Adipocyte (in vitro differentiated cells): ENCODE data around the gene ZNF672.
A peak's percentile ranks its signal among the peaks of the same experiment; 100 is the strongest.
"Not testable (repeated sequence)": the region's sequence is repeated elsewhere in the genome, so short reads cannot be mapped to it uniquely, and the experiment has no call there.

Experiments used
- DNase-seq: peaks from one replicate; pipeline ENCODE4 v3.0.0-alpha.2; 2015; ENCODE audit warnings: low read depth
- H3K27me3 ChIP-seq: replicated peaks from 2 replicates; pipeline ENCODE4 v1.7.0; 2013; ENCODE audit warnings: mild to moderate bottlenecking, low read length, moderate library complexity; ENCODE audit not compliant: control insufficient read depth, insufficient read depth
- H3K36me3 ChIP-seq: 2 replicates; pipeline ENCODE4 v1.7.0; 2013; ENCODE audit warnings: low read length, mild to moderate bottlenecking, moderate library complexity; ENCODE audit not compliant: control insufficient read depth, insufficient read depth, severe bottlenecking
- H3K4me1 ChIP-seq: 2 replicates; pipeline ENCODE4 v1.7.0; 2013; ENCODE audit warnings: mild to moderate bottlenecking, low read length, moderate library complexity; ENCODE audit not compliant: control insufficient read depth, insufficient read depth
- H3K4me3 ChIP-seq: 2 replicates; pipeline ENCODE4 v1.7.0; 2013; ENCODE audit warnings: mild to moderate bottlenecking, low read length, moderate library complexity
- H3K9ac ChIP-seq: 2 replicates; pipeline ENCODE4 v1.7.0; 2013; ENCODE audit warnings: mild to moderate bottlenecking, low read length, moderate library complexity
- H3K9me3 ChIP-seq: 2 replicates; pipeline ENCODE4 v1.7.0; 2013; ENCODE audit warnings: mild to moderate bottlenecking, low read length, moderate library complexity; ENCODE audit not compliant: control insufficient read depth

The ZNF672 gene

GRCh38 chr1:248860007-248860406, 22.0 kb downstream of the ZNF672 start:
- H3K4me3 ChIP-seq: no peak overlapping the region
- H3K9me3 ChIP-seq: no peaks in the 10 kb centered on the region
- no peak for DNase-seq
- H3K27me3 ChIP-seq: no peaks in the 10 kb centered on the region
- H3K9ac ChIP-seq: peak overlapping the region; percentile 94
- H3K4me1 ChIP-seq: peaks cover 24% of the 10 kb centered on the region
- peaks cover 6% of the 10 kb centered on the region for H3K36me3 ChIP-seq

GRCh38 chr1:248861616-248862015, 23.6 kb downstream of the ZNF672 start:
- Histone ChIP-seq H3K9me3 (no peaks in the 10 kb centered on the region), H3K4me3 (no peak overlapping the region), H3K36me3 (no peaks in the 10 kb centered on the region), H3K9ac (no peak overlapping the region), H3K4me1 (peaks cover 24% of the 10 kb centered on the region), H3K27me3 (no peaks in the 10 kb centered on the region)
- no peak for DNase-seq

GRCh38 chr1:248862695-248862997, 24.6 kb downstream of the ZNF672 start:
- Histone ChIP-seq H3K36me3 (no peaks in the 10 kb centered on the region), H3K27me3 (no peaks in the 10 kb centered on the region), H3K4me1 (peaks cover 22% of the 10 kb centered on the region), H3K9ac (peak overlapping the region; percentile 37), H3K4me3 (peak overlapping the region; percentile 77), H3K9me3 (no peaks in the 10 kb centered on the region)
- no peak for DNase-seq

GRCh38 chr1:248862998-248863881, 25.2 kb downstream of the ZNF672 start:
- Histone ChIP-seq H3K4me1 (peaks cover 16% of the 10 kb centered on the region), H3K9ac (peak overlapping the region; percentile 37), H3K36me3 (no peaks in the 10 kb centered on the region), H3K9me3 (no peaks in the 10 kb centered on the region), H3K27me3 (no peaks in the 10 kb centered on the region), H3K4me3 (peak overlapping the region; percentile 77)
- peak; percentile 88 for DNase-seq

GRCh38 chr1:248871837-248872401, 33.9 kb downstream of the ZNF672 start:
- Histone ChIP-seq H3K9ac (peak overlapping the region; percentile 84), H3K27me3 (no peaks in the 10 kb centered on the region), H3K4me3 (peak overlapping the region; percentile 86), H3K36me3 (no peaks in the 10 kb centered on the region), H3K9me3 (no peaks in the 10 kb centered on the region), H3K4me1 (peaks cover 7% of the 10 kb centered on the region)
- no peak for DNase-seq

GRCh38 chr1:248872752-248873408, 34.9 kb downstream of the ZNF672 start:
- no peaks in the 10 kb centered on the region for H3K27me3 ChIP-seq
- H3K4me1 ChIP-seq: peaks cover 7% of the 10 kb centered on the region
- no peaks in the 10 kb centered on the region for H3K9me3 ChIP-seq
- no peaks in the 10 kb centered on the region for H3K36me3 ChIP-seq
- peak overlapping the region; percentile 86 for H3K4me3 ChIP-seq
- DNase-seq: peak; percentile 76
- peak overlapping the region; percentile 84 for H3K9ac ChIP-seq

- peak overlapping the region; percentile 84 for H3K9ac ChIP-seq
- no peaks in the 10 kb centered on the region for H3K9me3 ChIP-seq
- H3K27me3 ChIP-seq: peaks cover 1% of the 10 kb centered on the region
- peaks cover 7% of the 10 kb centered on the region for H3K4me1 ChIP-seq
- DNase-seq: peak; percentile 97
- H3K4me3 ChIP-seq: peak overlapping the region; percentile 86
- H3K36me3 ChIP-seq: no peaks in the 10 kb centered on the region
These were observed 35.5 kb downstream of the ZNF672 start for GRCh38 chr1:248873409-248873992.

- H3K27me3 ChIP-seq: peaks cover 7% of the 10 kb centered on the region
- H3K9ac ChIP-seq: no peak overlapping the region
- no peaks in the 10 kb centered on the region for H3K36me3 ChIP-seq
- H3K9me3 ChIP-seq: no peaks in the 10 kb centered on the region
- peaks cover 7% of the 10 kb centered on the region for H3K4me1 ChIP-seq
- peak; percentile 91 for DNase-seq
- peak overlapping the region; percentile 86 for H3K4me3 ChIP-seq
These were observed 36.0 kb downstream of the ZNF672 start for GRCh38 chr1:248873993-248874533.

GRCh38 chr1:248881261-248881660, 43.2 kb downstream of the ZNF672 start:
- no peak overlapping the region for H3K9ac ChIP-seq
- no peak for DNase-seq
- no peaks in the 10 kb centered on the region for H3K36me3 ChIP-seq
- no peaks in the 10 kb centered on the region for H3K4me1 ChIP-seq
- H3K27me3 ChIP-seq: peaks cover 15% of the 10 kb centered on the region
- no peak overlapping the region for H3K4me3 ChIP-seq
- no peaks in the 10 kb centered on the region for H3K9me3 ChIP-seq

GRCh38 chr1:248882427-248882826, 44.4 kb downstream of the ZNF672 start:
- not testable (repeated sequence) for DNase-seq, H3K4me3 ChIP-seq

More at GRCh38 chr1:248882427-248882826, 44.4 kb downstream of the ZNF672 start:
- H3K9me3 ChIP-seq, H3K36me3 ChIP-seq, H3K4me1 ChIP-seq, H3K9ac ChIP-seq: not testable (repeated sequence)
- peaks cover 15% of the 10 kb centered on the region for H3K27me3 ChIP-seq
